ENCODE measurements around the gene ACTN3. TPM values are rescaled to one million over a fixed set of nuclear protein-coding genes. Genes with fewer than 3 reads are reported as not detected.

ACTN3 gene
- total and polyA plus RNA-seq, 3 donors from 2014 or later = 1.7 to 6.8 (median 4.0) TPM

GRCh38 chr11:66593303-66593635 lies 46.6 kb downstream of the ACTN3 start:
- DNase-seq = no peak
- intact Hi-C loops (cut with DNase I; ENCODE audit: low total_unique reads) = no loop called here

GRCh38 chr11:66593650-66594049 lies 46.9 kb downstream of the ACTN3 start:
- H3K4me1 ChIP-seq = peaks cover 24% of the 10 kb centered on the region
- peak overlapping the region; percentile 71 to 84 for H3K27ac ChIP-seq
- H3K36me3 ChIP-seq (ENCODE audit: low read depth, missing control alignments) = no peaks in the 10 kb centered on the region
- intact Hi-C loops (cut with DNase I; ENCODE audit: low total_unique reads) = no loop called here
- H3K27me3 ChIP-seq = no peaks in the 10 kb centered on the region
- peak overlapping the region; percentile 58 to 71 for H3K4me3 ChIP-seq
- H3K9me3 ChIP-seq = no peaks in the 10 kb centered on the region
- TF ChIP-seq, protein P1, sequence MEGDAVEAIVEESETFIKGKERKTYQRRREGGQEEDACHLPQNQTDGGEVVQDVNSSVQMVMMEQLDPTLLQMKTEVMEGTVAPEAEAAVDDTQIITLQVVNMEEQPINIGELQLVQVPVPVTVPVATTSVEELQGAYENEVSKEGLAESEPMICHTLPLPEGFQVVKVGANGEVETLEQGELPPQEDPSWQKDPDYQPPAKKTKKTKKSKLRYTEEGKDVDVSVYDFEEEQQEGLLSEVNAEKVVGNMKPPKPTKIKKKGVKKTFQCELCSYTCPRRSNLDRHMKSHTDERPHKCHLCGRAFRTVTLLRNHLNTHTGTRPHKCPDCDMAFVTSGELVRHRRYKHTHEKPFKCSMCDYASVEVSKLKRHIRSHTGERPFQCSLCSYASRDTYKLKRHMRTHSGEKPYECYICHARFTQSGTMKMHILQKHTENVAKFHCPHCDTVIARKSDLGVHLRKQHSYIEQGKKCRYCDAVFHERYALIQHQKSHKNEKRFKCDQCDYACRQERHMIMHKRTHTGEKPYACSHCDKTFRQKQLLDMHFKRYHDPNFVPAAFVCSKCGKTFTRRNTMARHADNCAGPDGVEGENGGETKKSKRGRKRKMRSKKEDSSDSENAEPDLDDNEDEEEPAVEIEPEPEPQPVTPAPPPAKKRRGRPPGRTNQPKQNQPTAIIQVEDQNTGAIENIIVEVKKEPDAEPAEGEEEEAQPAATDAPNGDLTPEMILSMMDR (IDR thresholded peaks at IDR 0.05) = no peak
- no peak for TF ChIP-seq POLR2A (IDR thresholded peaks at IDR 0.05)
- DNase-seq = no peak
- 42 to 46% methylated on average over 7 of the region's 7 CpGs for WGBS, 2 donors

More at GRCh38 chr11:66593303-66593635, 46.6 kb downstream of the ACTN3 start:
- peaks cover 24% of the 10 kb centered on the region for H3K4me1 ChIP-seq
- 3 to 7% methylated on average over 11 to 12 of the region's 12 CpGs for WGBS, 2 donors
- H3K4me3 ChIP-seq = peak overlapping the region; percentile 58 to 71
- no peaks in the 10 kb centered on the region for H3K36me3 ChIP-seq (ENCODE audit: low read depth, missing control alignments)
- H3K9me3 ChIP-seq = no peaks in the 10 kb centered on the region
- peak overlapping the region; percentile 71 to 84 for H3K27ac ChIP-seq
- TF ChIP-seq, protein P1 (IDR thresholded peaks at IDR 0.05) = no peak
- no peak for TF ChIP-seq POLR2A (IDR thresholded peaks at IDR 0.05)
- H3K27me3 ChIP-seq = no peaks in the 10 kb centered on the region

DNA sequence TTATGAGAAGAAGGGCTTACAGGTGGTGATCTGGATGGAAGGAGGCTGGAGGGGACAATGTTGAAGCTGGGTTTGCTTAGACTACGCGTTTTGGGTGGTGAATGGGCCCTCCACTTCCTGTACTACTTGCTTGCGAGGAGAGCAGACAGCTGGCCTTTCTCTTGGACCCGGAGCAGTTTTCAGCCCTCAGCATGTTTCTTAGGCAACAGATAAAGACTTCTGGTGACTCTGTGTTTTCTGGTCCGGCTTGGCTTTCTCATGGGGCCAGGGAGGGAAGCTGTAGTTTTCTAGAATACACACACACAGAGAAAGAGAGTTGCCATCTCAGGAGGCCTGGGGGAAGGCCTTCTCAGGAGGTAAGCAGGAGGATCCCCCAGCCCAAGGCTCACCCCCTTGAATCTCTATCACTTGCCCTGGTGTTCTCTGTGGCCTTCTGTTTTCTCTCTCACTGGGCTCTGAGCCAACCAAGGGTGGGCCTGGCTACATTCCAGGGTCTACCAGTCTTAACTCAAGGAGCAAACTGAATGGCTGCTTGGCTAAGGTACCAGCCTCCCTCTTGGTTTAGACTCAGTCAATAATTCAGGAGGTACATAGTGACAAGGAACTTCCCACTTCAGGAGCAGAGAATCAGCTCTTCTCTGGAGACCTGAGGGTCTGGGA lies 48.7 kb downstream of the ACTN3 start:
- TF ChIP-seq POLR2A (IDR thresholded peaks at IDR 0.05) = no peak
- TF ChIP-seq, protein P1 (IDR thresholded peaks at IDR 0.05) = no peak
- H3K4me3 ChIP-seq = no peak overlapping the region
- H3K27me3 ChIP-seq = no peaks in the 10 kb centered on the region
- no peaks in the 10 kb centered on the region for H3K36me3 ChIP-seq (ENCODE audit: low read depth, missing control alignments)
- H3K9me3 ChIP-seq = no peaks in the 10 kb centered on the region
- peak; percentile 66 for DNase-seq
- 27 to 37% methylated on average over 5 of the region's 5 CpGs for WGBS, 2 donors
- H3K27ac ChIP-seq = peak overlapping the region; percentile 68 to 69
- intact Hi-C loops (cut with DNase I; ENCODE audit: low total_unique reads) = no loop called here
- H3K4me1 ChIP-seq = peaks cover 35% of the 10 kb centered on the region

DNA sequence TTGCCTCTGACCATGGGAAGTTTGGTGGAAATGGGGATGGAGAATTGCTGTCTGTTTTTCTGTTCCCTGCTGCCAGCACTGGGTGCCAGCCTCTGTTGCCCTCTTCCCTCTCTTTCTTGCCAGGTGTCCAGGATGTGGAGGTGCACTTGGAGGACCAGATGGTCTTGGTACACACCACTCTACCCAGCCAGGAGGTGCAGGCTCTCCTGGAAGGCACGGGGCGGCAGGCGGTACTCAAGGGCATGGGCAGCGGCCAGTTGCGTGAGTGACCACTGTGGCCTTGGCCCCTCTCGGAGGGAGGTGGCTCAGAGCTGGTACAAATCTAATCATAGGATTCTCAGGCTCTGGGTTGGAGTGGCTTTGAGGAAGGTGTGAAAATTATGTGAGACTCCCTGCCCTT lies 52.3 kb downstream of the ACTN3 start:
- intact Hi-C loops (cut with DNase I; ENCODE audit: low total_unique reads) = no loop called here
- Histone ChIP-seq H3K4me1 (peaks cover 56% of the 10 kb centered on the region), H3K27me3 (no peaks in the 10 kb centered on the region), H3K9me3 (no peaks in the 10 kb centered on the region), H3K36me3 (ENCODE audit: low read depth, missing control alignments) (no peaks in the 10 kb centered on the region), H3K27ac (no peak overlapping the region), H3K4me3 (no peak overlapping the region)
- DNase-seq = peak; percentile 67
- WGBS, 2 donors = 60 to 62% methylated on average over 6 of the region's 6 CpGs
- no peak for TF ChIP-seq POLR2A (IDR thresholded peaks at IDR 0.05)
- TF ChIP-seq, protein P1 (IDR thresholded peaks at IDR 0.05) = no peak

- peak overlapping the region in 1 of 2 donors; percentile 48 for H3K27ac ChIP-seq
- H3K27me3 ChIP-seq = no peaks in the 10 kb centered on the region
- intact Hi-C loops (cut with DNase I; ENCODE audit: low total_unique reads) = no loop called here
- H3K4me1 ChIP-seq = peaks cover 52% of the 10 kb centered on the region
- no peak overlapping the region for H3K4me3 ChIP-seq
- DNase-seq = no peak
- TF ChIP-seq POLR2A (IDR thresholded peaks at IDR 0.05) = no peak
- TF ChIP-seq, protein P1 (IDR thresholded peaks at IDR 0.05) = no peak
- H3K36me3 ChIP-seq (ENCODE audit: low read depth, missing control alignments) = no peaks in the 10 kb centered on the region
- 88 to 89% methylated on average over 2 of the region's 2 CpGs for WGBS, 2 donors
- no peaks in the 10 kb centered on the region for H3K9me3 ChIP-seq
Measured at GRCh38 chr11:66600219-66600618, 53.5 kb downstream of the ACTN3 start.

Measured in testis (tissue), 3 donors.